HG03066 (cell line): ENCODE data around the gene UST.
"Not testable (repeated sequence)": the region's sequence is repeated elsewhere in the genome, so short reads cannot be mapped to it uniquely, and the experiment has no call there.

Experiments
- ATAC-seq: cut with Tn5 transposase; IDR thresholded peaks from one replicate; pipeline ENCODE4 v1.9.1; 2021; ENCODE audit warnings: low read depth; ENCODE audit not compliant: unreplicated experiment

Gene UST

GRCh38 chr6:148987982-148988381 is 241.2 kb downstream of the UST start:
- no peak for ATAC-seq

- no peak for ATAC-seq
These were observed 242.8 kb downstream of the UST start for GRCh38 chr6:148989585-148989984.

GRCh38 chr6:148990403-148990802 is 243.6 kb downstream of the UST start:
- ATAC-seq = no peak

- no peak for ATAC-seq
These were observed 250.0 kb downstream of the UST start for GRCh38 chr6:148996815-148997214.

GRCh38 chr6:148997865-148998264 is 251.0 kb downstream of the UST start:
- no peak for ATAC-seq

- ATAC-seq = no peak
These were observed 251.9 kb downstream of the UST start for GRCh38 chr6:148998704-148999103.

- no peak for ATAC-seq
These were observed 252.7 kb downstream of the UST start for GRCh38 chr6:148999501-148999900.

- no peak for ATAC-seq
These were observed 253.2 kb downstream of the UST start for GRCh38 chr6:148999929-149000468.

- ATAC-seq = no peak
These were observed 254.6 kb downstream of the UST start for GRCh38 chr6:149001422-149001821.

GRCh38 chr6:149003560-149003959 is 256.7 kb downstream of the UST start:
- ATAC-seq = no peak

GRCh38 chr6:149004664-149005063 is 257.8 kb downstream of the UST start:
- ATAC-seq = no peak

GRCh38 chr6:149006236-149006635 is 259.4 kb downstream of the UST start:
- not testable (repeated sequence) for ATAC-seq

- no peak for ATAC-seq
These were observed 259.8 kb downstream of the UST start for GRCh38 chr6:149006671-149007070.

GRCh38 chr6:149007846-149008245 is 261.0 kb downstream of the UST start:
- no peak for ATAC-seq

GRCh38 chr6:149008741-149009140 is 261.9 kb downstream of the UST start:
- ATAC-seq = no peak

GRCh38 chr6:149012040-149012545 is 265.3 kb downstream of the UST start:
- no peak for ATAC-seq

GRCh38 chr6:149013586-149014344 is 266.9 kb downstream of the UST start:
- no peak for ATAC-seq

- no peak for ATAC-seq
These were observed 268.1 kb downstream of the UST start for GRCh38 chr6:149014631-149015534.

GRCh38 chr6:149015535-149016525 is 269.0 kb downstream of the UST start:
- ATAC-seq = no peak

GRCh38 chr6:149016716-149017115 is 269.9 kb downstream of the UST start:
- no peak for ATAC-seq
